ENCODE measurements around the gene KBTBD7. TPM values are rescaled to one million over a fixed set of nuclear protein-coding genes. Genes with fewer than 3 reads are reported as not detected.

Gene KBTBD7
- total RNA-seq, 1 experiment from 2014 or later, result 6.2 TPM

GRCh38 chr13:41144576-41144975 lies 49.8 kb downstream of the KBTBD7 start (continued):
- TF ChIP-seq ZBTB33 (IDR thresholded peaks at IDR 0.05; ENCODE audit: extremely low read depth, insufficient replicate concordance, low read length), result no peak

Other genes starting within 250 kb of the KBTBD7 start
- 30.0 TPM for gene ELF1, start 175.3 kb downstream of the KBTBD7 start, total RNA-seq (2021; ENCODE audit: unreplicated experiment)
- gene WBP4, start 133.1 kb downstream of the KBTBD7 start, total RNA-seq (2021; ENCODE audit: unreplicated experiment), result 14.5 TPM
- 9.1 TPM for gene KBTBD6, start 61.8 kb downstream of the KBTBD7 start, total RNA-seq (2021; ENCODE audit: unreplicated experiment)
- 11.4 TPM for gene MTRF1, start 69.0 kb upstream of the KBTBD7 start, total RNA-seq (2021; ENCODE audit: unreplicated experiment)
- 19.1 TPM for gene NAA16, start 116.7 kb upstream of the KBTBD7 start, total RNA-seq (2021; ENCODE audit: unreplicated experiment)

Data from HCT116 (cell line).